HG02852 (cell line): ENCODE measurements around the gene ZBTB17.

ENCODE experiments used
- ATAC-seq: cut with Tn5 transposase; IDR thresholded peaks from one replicate; pipeline ENCODE4 v1.9.1; 2021; ENCODE audit warnings: mild to moderate bottlenecking, moderate library complexity; ENCODE audit not compliant: unreplicated experiment

ZBTB17 gene

GRCh38 chr1:15962671-15963362 is 13.1 kb downstream of the ZBTB17 start:
- ATAC-seq: no peak

- no peak for ATAC-seq
Measured at GRCh38 chr1:15962176-15962575, 13.7 kb downstream of the ZBTB17 start.

GRCh38 chr1:15961492-15961891 is 14.4 kb downstream of the ZBTB17 start:
- ATAC-seq: no peak

GRCh38 chr1:15960808-15961207 is 15.1 kb downstream of the ZBTB17 start:
- ATAC-seq: no peak

DNA sequence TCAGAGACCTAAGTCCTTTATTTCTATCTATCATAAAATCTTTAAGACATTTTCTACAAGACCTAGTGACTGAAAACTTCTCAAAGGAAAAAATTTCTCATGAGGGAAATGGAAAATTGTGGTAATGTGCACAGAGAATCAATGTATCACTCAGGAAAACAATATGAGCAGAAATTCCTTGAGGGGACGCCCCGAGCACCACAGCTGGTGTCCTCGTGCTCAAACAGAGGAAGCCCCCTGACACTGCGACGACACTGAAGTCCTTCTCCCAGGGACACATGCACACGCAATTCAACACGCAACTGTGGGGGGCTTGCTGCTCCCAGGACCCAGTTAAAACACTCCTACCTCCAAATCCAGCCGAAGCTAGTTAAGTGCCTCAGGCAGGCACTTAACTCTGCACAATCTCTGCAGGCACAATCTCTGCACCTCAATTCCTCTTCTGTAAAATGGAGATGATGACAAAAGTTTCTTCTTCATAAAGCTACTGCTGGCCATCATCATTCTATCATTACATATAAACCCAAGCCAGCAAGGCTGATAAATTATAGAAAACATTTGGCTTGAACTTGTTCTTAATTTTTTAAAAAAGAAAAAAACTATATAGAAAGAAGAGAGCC is 16.0 kb downstream of the ZBTB17 start:
- ATAC-seq: no peak

- no peak for ATAC-seq
Measured at GRCh38 chr1:15959424-15959823, 16.5 kb downstream of the ZBTB17 start.

- no peak for ATAC-seq
Measured at GRCh38 chr1:15958793-15959192, 17.1 kb downstream of the ZBTB17 start.

GRCh38 chr1:15958111-15958510 is 17.8 kb downstream of the ZBTB17 start:
- ATAC-seq: no peak

DNA sequence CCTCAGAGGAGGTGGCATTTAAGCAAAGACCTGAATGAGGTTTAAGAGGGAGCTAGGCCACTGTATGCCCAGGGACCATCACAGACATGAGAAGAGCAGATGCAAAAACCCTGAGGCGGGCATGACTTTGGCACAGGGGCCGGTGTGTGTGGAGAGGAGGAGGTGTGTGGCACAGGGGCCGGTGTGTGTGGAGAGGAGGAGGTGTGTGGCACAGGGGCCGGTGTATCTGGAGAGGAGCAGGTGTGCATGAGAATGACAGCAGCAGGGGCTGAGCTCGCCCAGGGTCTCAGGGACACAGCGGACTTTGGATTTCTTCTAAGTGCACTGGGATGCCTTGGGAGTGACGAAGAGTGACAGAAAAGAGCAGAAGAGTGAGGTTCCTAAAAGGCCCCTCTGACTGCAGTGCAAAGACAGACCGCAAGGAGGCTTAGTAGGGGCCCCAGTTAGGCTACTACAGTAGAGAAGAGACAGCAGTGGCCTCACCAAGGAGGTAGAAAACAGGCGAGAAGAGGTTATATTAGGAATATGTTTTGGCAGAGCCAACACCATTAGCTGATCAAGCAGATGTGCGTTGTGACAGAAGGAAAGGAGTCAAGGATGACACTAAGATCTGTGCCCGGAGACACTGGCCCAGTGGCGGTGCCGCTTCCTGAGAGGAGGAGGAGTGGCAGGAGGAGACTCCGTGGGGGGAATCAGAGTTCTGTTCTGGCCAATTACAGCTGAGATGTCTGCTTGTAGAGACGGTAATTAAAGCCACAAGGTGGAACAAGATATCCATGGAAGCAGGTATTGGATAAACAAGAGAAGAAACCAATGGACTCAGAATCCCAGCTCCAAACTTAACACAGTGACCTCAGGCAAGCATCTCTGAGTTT is 18.4 kb downstream of the ZBTB17 start:
- ATAC-seq: no peak

DNA sequence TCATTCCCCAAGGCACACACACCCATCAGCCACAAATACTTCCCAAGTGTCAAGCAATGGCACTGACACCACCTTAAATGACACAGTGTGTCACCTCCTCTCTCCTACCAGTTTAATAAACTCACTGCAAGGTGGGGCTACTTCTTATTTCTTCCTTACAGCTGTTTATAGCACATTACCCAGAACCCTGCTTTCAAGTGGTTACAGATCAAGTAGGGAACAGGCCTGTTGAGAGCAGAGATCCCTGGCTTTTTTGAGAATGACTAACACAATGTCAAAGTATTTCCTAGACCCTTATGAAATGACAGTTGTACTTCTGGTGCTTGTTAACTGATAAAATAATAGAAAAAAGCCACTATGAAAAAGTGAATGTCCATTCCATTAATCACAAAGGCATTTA is 19.8 kb downstream of the ZBTB17 start:
- no peak for ATAC-seq

DNA sequence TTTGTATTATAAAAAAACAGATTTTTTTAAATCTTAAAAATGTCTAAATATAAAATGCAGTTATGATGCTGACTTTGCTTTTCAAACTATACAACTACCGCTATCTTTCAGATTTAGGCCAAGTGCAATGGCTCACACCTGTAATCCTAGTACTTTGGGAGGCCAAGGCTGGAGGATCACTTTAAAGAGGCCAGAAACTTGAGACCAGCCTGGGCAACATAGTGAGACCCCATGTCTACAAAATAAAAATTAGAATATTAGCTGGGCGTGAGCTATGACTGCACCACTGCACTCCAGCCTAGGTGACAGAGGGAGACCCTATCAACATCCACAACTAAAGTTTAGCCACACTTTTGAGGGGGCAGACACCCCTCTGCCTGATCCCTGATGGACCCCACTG is 20.3 kb downstream of the ZBTB17 start:
- ATAC-seq: no peak

GRCh38 chr1:15954316-15954715 is 21.6 kb downstream of the ZBTB17 start:
- no peak for ATAC-seq

- ATAC-seq: no peak
Measured at GRCh38 chr1:15953791-15954241, 22.1 kb downstream of the ZBTB17 start.

DNA sequence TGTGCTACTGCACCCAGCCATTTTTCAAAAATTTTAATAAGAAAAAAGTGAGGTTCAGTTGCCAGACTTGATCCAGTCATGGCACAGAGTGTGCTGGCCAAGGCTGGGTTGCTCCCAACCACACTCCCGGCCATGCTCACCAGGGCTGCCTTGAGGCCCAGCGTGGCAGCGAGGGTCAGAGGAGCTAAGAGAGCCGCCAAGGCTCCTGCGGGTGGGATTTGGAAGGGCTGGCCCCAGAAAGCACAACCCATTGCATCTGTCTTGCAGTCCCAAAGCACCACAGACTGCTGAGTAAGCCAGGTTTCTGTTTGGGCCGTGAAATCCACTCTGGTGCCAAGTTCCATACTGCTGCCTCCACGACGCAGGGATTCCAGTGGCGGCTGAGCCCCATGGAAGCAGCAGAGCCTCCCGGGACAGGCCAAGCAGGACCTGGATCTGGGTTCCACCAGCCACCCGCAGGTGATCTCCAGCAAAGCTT is 22.6 kb downstream of the ZBTB17 start:
- no peak for ATAC-seq

GRCh38 chr1:15952317-15953258 is 23.3 kb downstream of the ZBTB17 start:
- ATAC-seq: no peak

DNA sequence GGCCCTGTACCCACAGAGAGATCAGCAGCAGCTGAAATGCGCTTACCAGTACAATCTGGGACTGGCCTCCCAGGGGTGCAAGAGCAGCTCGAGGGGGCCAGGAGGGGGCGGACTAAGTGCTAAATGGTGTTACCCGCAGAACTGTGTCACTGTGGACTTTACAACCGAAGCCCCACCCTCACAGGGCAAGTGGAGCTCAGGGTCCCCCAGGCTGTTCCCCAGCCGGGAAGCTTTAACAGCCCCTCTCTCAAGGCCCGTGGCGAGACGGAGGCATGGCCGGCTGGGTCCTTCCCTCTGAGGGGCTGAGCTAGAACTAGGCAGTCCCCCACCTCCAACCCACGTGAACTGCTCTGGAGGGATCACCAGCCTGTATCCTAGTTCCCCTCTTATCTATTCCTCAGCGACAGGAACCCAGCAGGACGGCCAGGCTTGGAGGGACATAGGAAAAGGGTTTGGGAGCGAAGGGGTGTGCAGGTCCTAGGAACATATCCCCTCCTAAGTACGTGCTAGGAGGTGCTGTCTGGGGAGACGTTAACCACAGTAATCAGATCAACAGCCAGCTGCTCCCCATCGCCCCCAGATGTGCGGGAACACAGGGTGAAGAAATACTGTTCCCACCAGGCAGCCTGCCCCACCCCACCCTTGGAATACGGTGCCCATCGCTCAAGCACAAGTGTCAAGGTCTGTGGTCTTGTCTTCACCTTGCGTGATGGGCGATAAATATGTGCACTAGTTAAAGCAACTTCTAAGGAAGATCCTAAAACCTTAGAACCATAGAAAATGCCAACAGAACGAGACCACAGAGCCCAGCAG is 24.4 kb downstream of the ZBTB17 start:
- no peak for ATAC-seq

GRCh38 chr1:15950763-15951295 is 25.1 kb downstream of the ZBTB17 start:
- ATAC-seq: no peak

- no peak for ATAC-seq
Measured at GRCh38 chr1:15950302-15950701, 25.6 kb downstream of the ZBTB17 start.

- no peak for ATAC-seq
Measured at GRCh38 chr1:15949453-15950245, 26.3 kb downstream of the ZBTB17 start.
